Measurements from ENCODE around the gene FAM43B.
A peak's percentile ranks its signal among the peaks of the same experiment; 100 is the strongest.

Gene FAM43B, protein sequence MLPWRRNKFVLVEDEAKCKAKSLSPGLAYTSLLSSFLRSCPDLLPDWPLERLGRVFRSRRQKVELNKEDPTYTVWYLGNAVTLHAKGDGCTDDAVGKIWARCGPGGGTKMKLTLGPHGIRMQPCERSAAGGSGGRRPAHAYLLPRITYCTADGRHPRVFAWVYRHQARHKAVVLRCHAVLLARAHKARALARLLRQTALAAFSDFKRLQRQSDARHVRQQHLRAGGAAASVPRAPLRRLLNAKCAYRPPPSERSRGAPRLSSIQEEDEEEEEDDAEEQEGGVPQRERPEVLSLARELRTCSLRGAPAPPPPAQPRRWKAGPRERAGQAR

DNA sequence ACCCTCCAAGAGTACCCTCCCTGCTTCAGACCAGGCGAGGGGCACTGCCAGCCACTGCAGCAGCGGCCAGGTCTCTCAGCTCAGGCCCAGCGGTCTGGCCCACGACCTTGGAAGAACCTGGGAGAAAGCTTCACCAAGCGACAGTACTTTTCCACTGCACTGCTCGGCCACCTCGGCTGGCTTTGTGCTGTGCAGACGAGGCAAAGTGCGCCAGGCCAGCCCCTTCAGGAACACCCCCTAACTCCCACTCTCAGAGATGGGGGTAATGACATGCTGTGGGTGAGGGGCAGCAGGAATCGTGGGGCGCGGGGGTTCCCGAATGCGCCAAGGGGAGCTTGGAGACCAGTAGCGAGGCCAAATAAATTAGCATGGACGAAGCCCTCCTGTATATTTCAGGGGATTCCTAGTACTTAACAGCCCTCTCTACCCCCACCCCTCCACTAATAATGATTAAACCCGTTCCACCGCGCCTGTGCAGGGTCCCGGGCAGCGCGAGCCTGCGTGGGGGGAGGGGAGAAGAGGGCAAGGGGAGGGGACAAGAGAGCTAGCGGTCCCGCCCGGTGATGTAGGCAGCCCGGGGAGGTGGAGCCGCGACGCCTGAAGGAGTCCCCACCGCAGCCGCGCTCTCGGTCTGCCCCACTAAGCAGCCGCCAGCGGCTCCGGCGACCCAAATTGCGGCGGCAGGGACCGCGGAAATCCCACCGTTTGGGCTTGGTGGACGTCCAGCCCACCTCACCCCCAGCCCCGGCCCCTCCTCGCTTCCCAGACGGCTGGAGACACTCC is at the start of gene FAM43B:
FAM43B (plus strand) TSS at position 629 of the 783 bp plus-strand sequence. CDS start 401 bp downstream, outside the sequence.
- TF ChIP-seq, protein P1, sequence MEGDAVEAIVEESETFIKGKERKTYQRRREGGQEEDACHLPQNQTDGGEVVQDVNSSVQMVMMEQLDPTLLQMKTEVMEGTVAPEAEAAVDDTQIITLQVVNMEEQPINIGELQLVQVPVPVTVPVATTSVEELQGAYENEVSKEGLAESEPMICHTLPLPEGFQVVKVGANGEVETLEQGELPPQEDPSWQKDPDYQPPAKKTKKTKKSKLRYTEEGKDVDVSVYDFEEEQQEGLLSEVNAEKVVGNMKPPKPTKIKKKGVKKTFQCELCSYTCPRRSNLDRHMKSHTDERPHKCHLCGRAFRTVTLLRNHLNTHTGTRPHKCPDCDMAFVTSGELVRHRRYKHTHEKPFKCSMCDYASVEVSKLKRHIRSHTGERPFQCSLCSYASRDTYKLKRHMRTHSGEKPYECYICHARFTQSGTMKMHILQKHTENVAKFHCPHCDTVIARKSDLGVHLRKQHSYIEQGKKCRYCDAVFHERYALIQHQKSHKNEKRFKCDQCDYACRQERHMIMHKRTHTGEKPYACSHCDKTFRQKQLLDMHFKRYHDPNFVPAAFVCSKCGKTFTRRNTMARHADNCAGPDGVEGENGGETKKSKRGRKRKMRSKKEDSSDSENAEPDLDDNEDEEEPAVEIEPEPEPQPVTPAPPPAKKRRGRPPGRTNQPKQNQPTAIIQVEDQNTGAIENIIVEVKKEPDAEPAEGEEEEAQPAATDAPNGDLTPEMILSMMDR (IDR thresholded peaks at IDR 0.05; ENCODE audit: low read depth, low read length, missing control alignments): no peak
- H3K4me3 ChIP-seq (replicated peaks; ENCODE audit: low read depth, low read length): peak within 1 kb of the TSS; percentile 19; the same call in 1 of the 2 replicates
- DNase-seq (ENCODE audit: extremely low read depth, low read depth): no peak

DNA sequence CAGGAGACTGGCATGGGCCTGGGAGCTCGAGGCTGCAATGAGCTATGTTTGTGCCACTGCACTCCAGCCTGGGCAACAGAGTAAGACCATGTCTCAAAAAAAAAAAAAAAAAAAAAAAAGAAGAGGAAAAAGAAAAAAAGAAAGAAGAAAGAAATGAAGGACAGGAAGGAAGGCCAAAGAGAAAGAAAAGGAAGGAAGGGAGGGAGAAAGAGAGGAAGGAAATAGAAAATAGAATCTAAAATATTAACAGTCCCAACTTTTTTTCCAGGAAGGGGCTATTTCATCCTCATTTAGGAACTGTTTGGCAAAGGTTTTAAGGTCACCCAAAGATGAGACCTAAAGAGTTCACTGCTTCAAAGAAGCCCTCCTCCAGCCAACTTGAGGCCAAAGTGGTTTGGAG is 46.9 kb upstream of the FAM43B start:
- H3K4me3 ChIP-seq (replicated peaks; ENCODE audit: low read depth, low read length): no peak overlapping the region
- TF ChIP-seq, protein P1 (IDR thresholded peaks at IDR 0.05; ENCODE audit: low read depth, low read length, missing control alignments): no peak
- DNase-seq (ENCODE audit: extremely low read depth, low read depth): no peak

DNA sequence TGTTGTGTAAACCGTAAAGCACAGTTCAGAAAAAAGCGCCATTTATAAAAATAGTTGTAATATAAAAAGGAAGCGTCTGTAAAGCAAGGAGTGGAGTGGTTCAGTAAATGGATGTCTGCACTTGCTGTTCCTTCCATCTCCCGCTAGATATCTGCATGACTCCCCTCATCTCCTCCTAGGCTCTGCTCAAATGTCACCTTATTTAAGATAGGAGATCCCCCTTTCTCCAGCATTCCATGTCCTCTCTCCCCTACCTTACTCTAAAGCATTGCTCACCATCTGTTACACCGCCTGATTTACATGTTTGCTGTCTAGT is 45.2 kb upstream of the FAM43B start:
- H3K4me3 ChIP-seq (replicated peaks; ENCODE audit: low read depth, low read length): peak overlapping the region; percentile 97
- TF ChIP-seq, protein P1 (IDR thresholded peaks at IDR 0.05; ENCODE audit: low read depth, low read length, missing control alignments): no peak
- no peak for DNase-seq (ENCODE audit: extremely low read depth, low read depth)

DNA sequence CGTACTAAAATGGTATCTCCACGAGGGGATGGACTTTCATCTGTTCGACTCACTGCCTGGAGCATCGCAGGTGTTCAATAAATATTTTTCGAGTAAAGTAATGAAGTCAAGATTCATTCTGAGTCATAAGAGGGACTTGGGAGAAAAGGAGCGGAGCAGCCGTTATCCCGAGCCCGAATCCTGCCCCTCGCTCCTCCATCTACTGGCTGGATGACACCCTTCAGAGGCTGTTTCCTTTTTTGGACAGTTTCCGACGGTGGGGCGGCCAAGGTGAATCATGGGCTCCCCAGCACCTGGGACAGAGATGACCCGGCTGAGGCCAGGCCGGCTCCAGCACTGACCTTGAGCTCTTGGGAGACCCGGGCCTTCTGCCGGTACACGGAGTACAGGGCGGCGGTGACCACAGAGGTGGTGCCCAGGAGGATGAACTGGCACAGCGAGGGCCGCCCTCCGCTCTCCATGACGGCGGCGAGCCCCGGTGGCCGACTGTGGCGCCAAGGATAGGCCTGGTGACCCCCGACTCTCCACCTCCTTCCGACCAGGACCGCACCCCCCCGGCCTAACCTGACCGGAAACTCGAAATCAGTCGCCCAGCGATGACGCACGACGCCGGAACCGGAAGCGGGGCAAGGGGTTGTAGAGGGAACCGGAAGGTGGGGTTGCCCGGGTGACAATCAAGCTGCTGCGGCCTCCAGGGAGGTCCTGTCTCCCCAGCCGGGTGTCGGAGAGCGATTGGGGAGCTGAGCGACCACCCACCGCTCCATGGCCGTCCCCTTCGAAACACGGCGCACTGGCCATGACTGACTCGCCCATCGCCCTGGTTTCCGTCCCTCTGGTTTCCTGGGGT is 44.6 kb upstream of the FAM43B start, which contains the start of gene MUL1:
MUL1 (minus strand) TSS at position 588 of the 847 bp plus-strand sequence; CDS start at position 461, 127 bp downstream.
- DNase-seq (ENCODE audit: extremely low read depth, low read depth): peak; percentile 75
- TF ChIP-seq, protein P1 (IDR thresholded peaks at IDR 0.05; ENCODE audit: low read depth, low read length, missing control alignments): no peak

DNA sequence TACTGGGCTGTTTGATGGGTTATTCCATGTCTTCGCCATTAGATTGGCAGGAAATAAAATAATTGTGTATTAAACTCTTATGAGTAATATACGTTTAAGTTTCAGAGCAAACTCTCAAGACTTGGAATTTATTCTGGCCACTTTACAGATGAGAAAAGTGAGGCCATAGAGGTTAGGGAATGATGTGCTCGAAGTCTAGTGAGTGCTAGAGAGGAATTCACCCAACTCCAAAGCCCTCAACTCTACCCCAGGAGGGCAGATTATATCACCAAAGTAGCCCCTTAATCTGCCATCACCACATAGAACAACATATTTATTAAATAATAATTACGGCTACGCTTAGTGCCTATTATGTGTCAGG is 44.0 kb upstream of the FAM43B start:
- peak overlapping the region; percentile 97 for H3K4me3 ChIP-seq (replicated peaks; ENCODE audit: low read depth, low read length)
- TF ChIP-seq, protein P1 (IDR thresholded peaks at IDR 0.05; ENCODE audit: low read depth, low read length, missing control alignments): no peak
- no peak for DNase-seq (ENCODE audit: extremely low read depth, low read depth)

More for the DNA sequence above, 44.6 kb upstream of the FAM43B start, which contains the start of gene MUL1:
- H3K4me3 ChIP-seq (replicated peaks; ENCODE audit: low read depth, low read length): peak within 1 kb of the TSS; percentile 97
